ACC112 (cell line): ENCODE measurements around the gene CILP.
"Not testable (repeated sequence)": the region's sequence is repeated elsewhere in the genome, so short reads cannot be mapped to it uniquely, and the experiment has no call there.

Source experiments
- H2AFZ ChIP-seq: fragments of 200-600 bp; sonication (generic); one replicate; pipeline ENCODE4 v1.6.0; 2017; ENCODE audit warnings: antibody characterized with exemption, low read length; ENCODE audit not compliant: unreplicated experiment
- H3K27ac ChIP-seq: fragments of 200-600 bp; sonication (generic); 2 replicates; pipeline ENCODE4 v1.5.1; 2014; ENCODE audit warnings: low read depth, mild to moderate bottlenecking, antibody characterized with exemption, low read length, moderate library complexity
- H3K27me3 ChIP-seq: fragments of 200-600 bp; sonication (generic); 2 replicates; pipeline ENCODE4 v1.6.1; 2014; ENCODE audit warnings: mild to moderate bottlenecking, antibody characterized with exemption, low read length, moderate library complexity, mixed read lengths; ENCODE audit not compliant: insufficient read depth
- H3K36me3 ChIP-seq: fragments of 200-600 bp; sonication (generic); 2 replicates; pipeline ENCODE4 v1.6.1; 2016; ENCODE audit warnings: mild to moderate bottlenecking, antibody characterized with exemption, low read length, moderate library complexity, mixed read lengths; ENCODE audit not compliant: insufficient read depth
- H3K4me1 ChIP-seq: fragments of 200-600 bp; sonication (generic); one replicate; pipeline ENCODE4 v1.6.1; 2016; ENCODE audit warnings: low read length, mixed read lengths; ENCODE audit not compliant: insufficient read depth, unreplicated experiment, control insufficient read depth
- H3K4me3 ChIP-seq: fragments of 200-600 bp; sonication (generic); 2 replicates; pipeline ENCODE4 v1.5.1; 2014; ENCODE audit warnings: mild to moderate bottlenecking, low read depth, low read length
- H3K79me2 ChIP-seq: fragments of 200-600 bp; sonication (generic); one replicate; pipeline ENCODE4 v1.6.0; 2016; ENCODE audit warnings: low read length; ENCODE audit not compliant: control insufficient read depth, unreplicated experiment, insufficient read depth

CILP gene

GRCh38 chr15:65192016-65192415, 19.3 kb downstream of the CILP start:
- Histone ChIP-seq H3K79me2 (no peaks in the 10 kb centered on the region), H3K4me1 (no peaks in the 10 kb centered on the region), H2AFZ (no peak overlapping the region), H3K36me3 (no peaks in the 10 kb centered on the region), H3K27me3 (no peaks in the 10 kb centered on the region), H3K27ac (no peak overlapping the region), H3K4me3 (no peak overlapping the region)

- Histone ChIP-seq H3K27me3 (no peaks in the 10 kb centered on the region), H3K4me3 (no peak overlapping the region), H2AFZ (no peak overlapping the region), H3K36me3 (no peaks in the 10 kb centered on the region), H3K27ac (no peak overlapping the region), H3K79me2 (peaks cover 9% of the 10 kb centered on the region), H3K4me1 (no peaks in the 10 kb centered on the region)
Observed at GRCh38 chr15:65189102-65189740, 22.1 kb downstream of the CILP start.

DNA sequence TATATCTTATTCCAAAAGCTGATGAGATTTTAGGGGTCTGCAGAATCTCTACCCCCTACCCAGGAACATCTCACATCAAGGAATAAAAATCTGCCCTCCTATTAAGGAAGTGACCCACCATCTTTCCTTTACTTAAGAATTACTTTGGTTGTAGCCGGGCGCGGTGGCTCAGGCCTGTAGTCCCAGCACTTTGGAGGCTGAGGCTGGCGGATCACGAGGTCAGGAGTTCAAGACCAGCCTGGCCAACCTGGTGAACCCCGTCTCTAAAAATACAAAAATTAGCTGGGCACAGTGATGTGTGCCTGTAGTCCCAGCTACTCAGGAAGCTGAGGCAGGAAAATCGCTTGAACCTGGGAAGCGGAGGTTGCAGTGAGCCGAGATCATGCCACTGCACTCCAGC, 22.8 kb downstream of the CILP start:
- H3K4me3 ChIP-seq, H3K27me3 ChIP-seq, H2AFZ ChIP-seq, H3K4me1 ChIP-seq, H3K36me3 ChIP-seq, H3K27ac ChIP-seq: not testable (repeated sequence)
- peaks cover 17% of the 10 kb centered on the region for H3K79me2 ChIP-seq

GRCh38 chr15:65184868-65185717, 26.2 kb downstream of the CILP start, which contains the start of gene CLPX:
TSS of gene CLPX (minus strand) at chr15:65185342. CDS start at chr15:65185153, 189 bp downstream.
- peaks cover 50% of the 10 kb centered on the region for H3K79me2 ChIP-seq
- H3K27ac ChIP-seq = peak within 1 kb of the TSS; percentile 58

GRCh38 chr15:65184305-65184867, 26.9 kb downstream of the CILP start:
- Histone ChIP-seq H3K27ac (peak overlapping the region; percentile 58), H2AFZ (peak overlapping the region; percentile 96)

More at GRCh38 chr15:65184868-65185717, 26.2 kb downstream of the CILP start, which contains the start of gene CLPX:
- Histone ChIP-seq H3K4me1 (peaks cover 9% of the 10 kb centered on the region), H3K36me3 (peaks cover under 1% of the 10 kb centered on the region; the same call in 1 of the 2 replicates), H3K4me3 (peak within 1 kb of the TSS; percentile 92), H2AFZ (peak within 1 kb of the TSS; percentile 96), H3K27me3 (no peaks in the 10 kb centered on the region)

GRCh38 chr15:65183865-65184159, 27.5 kb downstream of the CILP start:
- H3K79me2 ChIP-seq = peaks cover 60% of the 10 kb centered on the region
- peaks cover 9% of the 10 kb centered on the region for H3K4me1 ChIP-seq
- H3K27me3 ChIP-seq = no peaks in the 10 kb centered on the region
- H2AFZ ChIP-seq = peak overlapping the region; percentile 96
- peak overlapping the region; percentile 58 for H3K27ac ChIP-seq
- peaks cover 10% of the 10 kb centered on the region for H3K36me3 ChIP-seq
- peak overlapping the region; percentile 92 for H3K4me3 ChIP-seq

More at GRCh38 chr15:65184305-65184867, 26.9 kb downstream of the CILP start:
- H3K4me1 ChIP-seq = peaks cover 9% of the 10 kb centered on the region
- peaks cover 57% of the 10 kb centered on the region for H3K79me2 ChIP-seq
- H3K27me3 ChIP-seq = no peaks in the 10 kb centered on the region
- peaks cover 6% of the 10 kb centered on the region for H3K36me3 ChIP-seq
- H3K4me3 ChIP-seq = peak overlapping the region; percentile 92

DNA sequence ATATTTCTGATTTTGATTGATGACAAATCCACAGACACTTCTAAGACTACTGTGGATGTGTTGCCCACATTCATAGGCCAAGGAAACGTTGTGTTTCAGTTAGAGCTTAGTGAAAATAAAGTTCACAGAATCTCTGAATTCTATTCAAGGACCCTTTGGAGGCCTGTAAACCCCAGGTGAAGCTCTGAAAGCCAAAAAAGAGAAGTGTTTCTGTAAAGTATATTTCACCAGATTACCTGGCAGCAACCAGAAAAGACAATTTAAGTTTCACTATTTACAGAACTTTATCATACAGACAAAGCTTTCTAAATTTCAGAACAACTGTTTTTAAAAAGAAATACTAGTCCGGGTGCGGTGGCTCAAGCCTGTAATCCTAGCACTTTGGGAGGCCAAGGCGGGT, 28.7 kb downstream of the CILP start:
- Histone ChIP-seq H3K4me3 (peak overlapping the region; percentile 92), H3K79me2 (peaks cover 60% of the 10 kb centered on the region), H3K4me1 (peaks cover 14% of the 10 kb centered on the region), H3K27me3 (no peaks in the 10 kb centered on the region), H3K36me3 (peaks cover 18% of the 10 kb centered on the region), H3K27ac (no peak overlapping the region), H2AFZ (no peak overlapping the region)

DNA sequence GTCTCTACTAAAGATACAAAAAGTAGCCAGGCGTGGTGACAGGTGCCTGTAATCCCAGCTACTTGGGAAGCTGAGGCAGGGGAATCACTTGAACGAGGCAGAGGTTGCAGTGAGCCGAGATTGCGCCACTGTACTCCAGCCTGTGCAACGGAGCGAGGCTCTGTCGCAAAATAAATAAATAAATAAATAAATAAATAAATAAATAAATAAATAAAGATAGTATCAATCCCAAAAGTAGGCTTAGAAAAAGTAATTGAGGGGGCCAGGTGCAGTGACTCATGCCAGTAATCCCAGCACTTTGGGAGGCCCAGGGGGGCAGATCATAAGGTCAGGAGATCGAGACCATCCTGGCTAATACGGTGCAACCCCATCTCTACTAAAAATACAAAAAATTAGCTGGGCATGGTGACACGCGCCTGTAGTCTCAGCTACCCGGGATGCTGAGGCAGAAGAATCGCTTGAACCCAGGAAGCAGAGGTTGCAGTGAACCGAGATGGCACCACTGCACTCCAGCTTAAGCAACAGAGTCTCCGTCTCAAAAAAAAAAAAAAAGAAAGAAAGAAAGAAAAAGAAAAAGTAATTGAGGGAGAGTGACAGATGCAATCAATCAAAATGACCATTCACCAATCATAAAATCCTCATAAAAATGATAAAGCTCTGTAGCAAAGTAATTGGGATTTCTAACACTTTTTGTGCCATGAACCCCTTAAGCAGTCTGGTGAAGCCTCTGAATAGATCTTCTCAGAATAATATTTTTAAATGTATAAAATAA, 29.5 kb downstream of the CILP start:
- H3K4me3 ChIP-seq, H2AFZ ChIP-seq, H3K27ac ChIP-seq, H3K27me3 ChIP-seq: not testable (repeated sequence)
- Histone ChIP-seq H3K79me2 (peaks cover 60% of the 10 kb centered on the region), H3K36me3 (peaks cover 23% of the 10 kb centered on the region), H3K4me1 (peaks cover 14% of the 10 kb centered on the region)

GRCh38 chr15:65180167-65180566, 31.1 kb downstream of the CILP start:
- Histone ChIP-seq H3K4me3 (no peak overlapping the region), H3K27me3 (no peaks in the 10 kb centered on the region), H3K36me3 (peaks cover 33% of the 10 kb centered on the region), H3K79me2 (peaks cover 64% of the 10 kb centered on the region), H3K4me1 (peaks cover 14% of the 10 kb centered on the region), H3K27ac (no peak overlapping the region), H2AFZ (no peak overlapping the region)

GRCh38 chr15:65177901-65178300, 33.4 kb downstream of the CILP start:
- Histone ChIP-seq H3K27me3 (no peaks in the 10 kb centered on the region), H3K36me3 (peaks cover 40% of the 10 kb centered on the region), H3K4me1 (peaks cover 12% of the 10 kb centered on the region), H3K79me2 (peaks cover 42% of the 10 kb centered on the region), H2AFZ (no peak overlapping the region), H3K27ac (no peak overlapping the region), H3K4me3 (no peak overlapping the region)
